ENCODE data around the gene CHMP4B. TPM values are rescaled to one million over a fixed set of nuclear protein-coding genes. Genes with fewer than 3 reads are reported as not detected.

CHMP4B gene
- total RNA-seq, 2 experiments from 2014 or later: 44.2 to 49.3 TPM

DNA sequence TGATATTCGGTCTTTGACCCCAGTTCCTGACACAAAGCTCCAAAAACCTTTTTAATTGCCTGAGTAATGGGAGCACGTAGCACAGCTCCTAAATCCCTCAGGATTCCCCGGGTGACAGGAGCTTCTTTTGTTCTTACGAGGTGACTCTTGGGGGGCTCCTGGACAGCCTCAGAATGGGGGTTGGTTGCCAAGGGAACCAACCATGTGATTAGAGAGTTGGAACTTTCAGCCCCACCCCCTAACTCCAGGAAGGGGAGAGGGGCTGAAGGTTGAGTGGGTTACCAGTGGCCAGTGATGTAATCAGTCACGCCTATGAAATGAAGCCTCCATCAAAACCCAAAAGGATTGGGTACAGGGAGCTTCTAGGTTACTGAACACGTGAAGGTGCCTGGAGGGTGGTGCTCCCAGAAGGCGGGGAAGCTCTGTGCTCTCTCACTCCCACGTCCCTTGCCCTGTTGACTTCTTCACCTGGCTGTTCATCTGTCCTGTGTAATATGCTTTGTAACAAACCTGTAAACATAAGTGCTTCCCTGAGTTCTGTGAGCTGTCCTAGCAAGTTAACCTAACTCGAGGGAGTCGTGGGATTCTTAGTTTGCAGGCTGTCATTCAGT is 89.5 kb downstream of the CHMP4B start:
- DNase-seq: no peak
- H3K27ac ChIP-seq (ENCODE audit: low read depth in 1 of 2, low read length in 2 of 2): no peak overlapping the region
- no peaks in the 10 kb centered on the region for H3K9me3 ChIP-seq (ENCODE audit: control insufficient read depth in 1 of 2, insufficient read depth in 1 of 2, low read length in 2 of 2)
- Mint-ChIP-seq H3K4me1 (ENCODE audit: low read depth) (no peaks in the 10 kb centered on the region), H3K4me3 (no peak overlapping the region), H3K27me3 (peaks cover 18% of the 10 kb centered on the region), H3K36me3 (ENCODE audit: low read depth) (no peaks in the 10 kb centered on the region), H3K9me3 (no peaks in the 10 kb centered on the region), H3K27ac (no peak overlapping the region)
- POLR2A ChIA-PET: interaction anchor here (0.6 kb wide), 1 partner anchor 726 kb away, joined by 4 read pairs; no protein-coding TSS in a partner anchor
- no peaks in the 10 kb centered on the region for H3K36me3 ChIP-seq (ENCODE audit: insufficient read depth, low read length)
- no peak for ATAC-seq (ENCODE audit: poor library complexity)
- TF ChIP-seq CTCF (IDR thresholded peaks at IDR 0.05): no peak
- H3K27me3 ChIP-seq (ENCODE audit: control insufficient read depth in 1 of 2, insufficient read depth in 2 of 2, low read length in 2 of 2): peaks cover 3 to 4% of the 10 kb centered on the region in 2 experiments
- H3K4me3 ChIP-seq (ENCODE audit: low read length): no peak overlapping the region
- intact Hi-C loops (cut with DNase I, micrococcal nuclease): no loop called here
- CTCF ChIA-PET: no interaction called here
- H3K4me1 ChIP-seq (ENCODE audit: insufficient read depth, low read length): no peaks in the 10 kb centered on the region

GRCh38 chr20:33901132-33901523 is 90.0 kb downstream of the CHMP4B start:
- Histone ChIP-seq H3K27ac (ENCODE audit: low read depth in 1 of 2, low read length in 2 of 2) (no peak overlapping the region), H3K4me3 (ENCODE audit: low read length) (no peak overlapping the region), H3K27me3 (ENCODE audit: control insufficient read depth in 1 of 2, insufficient read depth in 2 of 2, low read length in 2 of 2) (peaks cover 3 to 4% of the 10 kb centered on the region in 2 experiments), H3K4me1 (ENCODE audit: insufficient read depth, low read length) (no peaks in the 10 kb centered on the region), H3K36me3 (ENCODE audit: insufficient read depth, low read length) (no peaks in the 10 kb centered on the region), H3K9me3 (ENCODE audit: control insufficient read depth in 1 of 2, insufficient read depth in 1 of 2, low read length in 2 of 2) (no peaks in the 10 kb centered on the region)
- H3K4me3 Mint-ChIP-seq: no peak overlapping the region
- H3K9me3 Mint-ChIP-seq: no peaks in the 10 kb centered on the region
- no peaks in the 10 kb centered on the region for H3K4me1 Mint-ChIP-seq (ENCODE audit: low read depth)
- no peak overlapping the region for H3K27ac Mint-ChIP-seq
- no peaks in the 10 kb centered on the region for H3K36me3 Mint-ChIP-seq (ENCODE audit: low read depth)
- no peak for ATAC-seq (ENCODE audit: poor library complexity)
- TF ChIP-seq CTCF (IDR thresholded peaks at IDR 0.05): no peak
- no peak for DNase-seq
- intact Hi-C loops (cut with DNase I, micrococcal nuclease): no loop called here
- ChIA-PET POLR2A (interaction anchor here (0.6 kb wide), 1 partner anchor 726 kb away, joined by 4 read pairs; no protein-coding TSS in a partner anchor), CTCF (no interaction called here)
- H3K27me3 Mint-ChIP-seq: peaks cover 18% of the 10 kb centered on the region

DNA sequence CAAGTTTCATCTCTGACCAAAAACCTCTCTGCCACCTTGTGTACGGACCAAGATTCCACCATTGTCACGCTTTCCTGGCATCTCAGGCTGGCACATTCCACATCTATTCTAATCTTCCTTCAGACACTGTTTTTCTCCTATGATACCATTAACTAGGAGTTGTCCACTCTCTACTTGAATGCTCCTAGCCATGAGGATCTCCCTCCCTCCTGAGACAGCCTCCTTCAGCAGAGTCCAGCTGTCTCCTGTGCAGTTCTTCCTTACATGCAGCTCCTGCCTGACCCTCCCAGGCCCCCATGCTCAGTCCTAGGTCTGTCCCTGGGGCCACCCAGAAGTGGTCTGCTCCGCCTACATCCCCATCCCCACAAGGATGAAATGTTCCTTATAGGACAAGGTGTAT is 90.9 kb downstream of the CHMP4B start:
- ATAC-seq (ENCODE audit: poor library complexity) (no peak), DNase-seq (no peak)
- no peaks in the 10 kb centered on the region for H3K36me3 Mint-ChIP-seq (ENCODE audit: low read depth)
- no peaks in the 10 kb centered on the region for H3K4me1 Mint-ChIP-seq (ENCODE audit: low read depth)
- no peaks in the 10 kb centered on the region for H3K4me1 ChIP-seq (ENCODE audit: insufficient read depth, low read length)
- H3K4me3 ChIP-seq (ENCODE audit: low read length): no peak overlapping the region
- no peaks in the 10 kb centered on the region for H3K9me3 ChIP-seq (ENCODE audit: control insufficient read depth in 1 of 2, insufficient read depth in 1 of 2, low read length in 2 of 2)
- intact Hi-C loops (cut with DNase I, micrococcal nuclease): no loop called here
- H3K4me3 Mint-ChIP-seq: no peak overlapping the region
- H3K9me3 Mint-ChIP-seq: no peaks in the 10 kb centered on the region
- no peak overlapping the region for H3K27ac Mint-ChIP-seq
- H3K27me3 Mint-ChIP-seq: peaks cover 14% of the 10 kb centered on the region
- POLR2A ChIA-PET: no interaction called here
- CTCF ChIA-PET: no interaction called here
- no peak overlapping the region for H3K27ac ChIP-seq (ENCODE audit: low read depth in 1 of 2, low read length in 2 of 2)
- TF ChIP-seq CTCF (IDR thresholded peaks at IDR 0.05): no peak
- no peaks in the 10 kb centered on the region for H3K36me3 ChIP-seq (ENCODE audit: insufficient read depth, low read length)
- peaks cover 0 to 4% of the 10 kb centered on the region in 2 experiments for H3K27me3 ChIP-seq (ENCODE audit: control insufficient read depth in 1 of 2, insufficient read depth in 2 of 2, low read length in 2 of 2)

Other genes starting within 250 kb of the CHMP4B start
- gene C20orf144, start 149.0 kb upstream of the CHMP4B start, total RNA-seq: under 1 TPM; 0.17 to 0.19 TPM
- under 1 TPM; 0.28 to 0.55 TPM for gene ACTL10, start 144.4 kb upstream of the CHMP4B start, total RNA-seq
- gene NECAB3, start 136.9 kb upstream of the CHMP4B start, total RNA-seq: 1 to 10 TPM; 8.7 to 9.2 TPM
- gene E2F1, start 125.0 kb upstream of the CHMP4B start, total RNA-seq: 1 to 10 TPM; 1.2 to 1.6 TPM
- gene PXMP4, start 91.0 kb upstream of the CHMP4B start, total RNA-seq: 1 to 10 TPM; 3.6 to 4.1 TPM
- 1 to 10 TPM; 2.1 to 2.7 TPM for gene ZNF341, start 79.4 kb upstream of the CHMP4B start, total RNA-seq
- gene RALY, start 182.6 kb downstream of the CHMP4B start, total RNA-seq: 100 to 1,000 TPM; 112 TPM